Urothelium cell line (cell line): Measurements from ENCODE around the gene UNC13A.

ENCODE experiments used
- DNase-seq: peaks from one replicate; pipeline ENCODE4 v3.0.0; 2011; ENCODE audit warnings: low spot score, mixed read lengths
- FAIRE-seq: peaks from 2 replicates; lab custom pipeline; 2011; peaks lifted over from hg19 to GRCh38; lab: Jason Lieb, UNC

UNC13A gene

GRCh38 chr19:17632577-17632976 lies 55.6 kb downstream of the UNC13A start:
- no peak for DNase-seq
- FAIRE-seq = no peak

GRCh38 chr19:17629760-17630159 lies 58.4 kb downstream of the UNC13A start:
- FAIRE-seq (no peak), DNase-seq (no peak)

GRCh38 chr19:17627921-17628320 lies 60.2 kb downstream of the UNC13A start:
- no peak for FAIRE-seq
- no peak for DNase-seq

GRCh38 chr19:17627161-17627560 lies 61.0 kb downstream of the UNC13A start:
- FAIRE-seq = no peak

GRCh38 chr19:17626456-17627015 lies 61.6 kb downstream of the UNC13A start:
- FAIRE-seq = no peak

More at GRCh38 chr19:17627161-17627560, 61.0 kb downstream of the UNC13A start:
- no peak for DNase-seq

GRCh38 chr19:17625980-17626379 lies 62.2 kb downstream of the UNC13A start:
- no peak for FAIRE-seq
- no peak for DNase-seq

More at GRCh38 chr19:17626456-17627015, 61.6 kb downstream of the UNC13A start:
- DNase-seq = no peak

GRCh38 chr19:17625043-17625442 lies 63.1 kb downstream of the UNC13A start:
- FAIRE-seq (no peak), DNase-seq (no peak)

- no peak for FAIRE-seq
- DNase-seq = no peak
These were observed 63.7 kb downstream of the UNC13A start for GRCh38 chr19:17624314-17624991.

GRCh38 chr19:17623224-17623935 lies 64.8 kb downstream of the UNC13A start:
- DNase-seq = no peak
- FAIRE-seq = no peak

GRCh38 chr19:17620696-17621095 lies 67.5 kb downstream of the UNC13A start:
- FAIRE-seq (no peak), DNase-seq (no peak)

- DNase-seq = no peak
- no peak for FAIRE-seq
These were observed 69.2 kb downstream of the UNC13A start for GRCh38 chr19:17618936-17619335.

GRCh38 chr19:17618281-17618903 lies 69.8 kb downstream of the UNC13A start:
- FAIRE-seq = no peak
- no peak for DNase-seq

GRCh38 chr19:17617807-17618192 lies 70.4 kb downstream of the UNC13A start:
- no peak for DNase-seq
- no peak for FAIRE-seq

- DNase-seq = no peak
- no peak for FAIRE-seq
These were observed 71.0 kb downstream of the UNC13A start for GRCh38 chr19:17616961-17617806.

- FAIRE-seq = no peak
- DNase-seq = no peak
These were observed 71.5 kb downstream of the UNC13A start for GRCh38 chr19:17616686-17616960.

GRCh38 chr19:17615889-17616685 lies 72.1 kb downstream of the UNC13A start:
- FAIRE-seq (no peak), DNase-seq (no peak)

- DNase-seq = no peak
- no peak for FAIRE-seq
These were observed 73.7 kb downstream of the UNC13A start for GRCh38 chr19:17614476-17614875.

GRCh38 chr19:17611462-17612244 lies 76.5 kb downstream of the UNC13A start:
- FAIRE-seq (no peak), DNase-seq (no peak)

- peak; percentile 32 for DNase-seq
- FAIRE-seq = no peak
These were observed 77.8 kb downstream of the UNC13A start for GRCh38 chr19:17610384-17610783.
